Dermis microvascular lymphatic vessel endothelial cell (primary cell): ENCODE measurements around the gene BCAS1. TPM values are rescaled to one million over a fixed set of nuclear protein-coding genes. Genes with fewer than 3 reads are reported as not detected.

ENCODE experiments used
- DNase-seq, 2 donors: peaks; one replicate each; pipeline versions ENCODE4 v3.0.0 to v3.0.0-alpha.2; 2010; ENCODE audit warnings: low read depth in 2 of 2
- total RNA-seq: library from RNA; depleted of rRNA; stranded (reverse); fragments of >200 nt; gene quantifications from 2 replicates; pipeline ENCODE4 v1.2.1, GENCODE V29; 2014

The BCAS1 gene
- total RNA-seq, 1 donor from 2014 or later: not detected

- no peak for DNase-seq
Observed at GRCh38 chr20:54051068-54051467, 19.3 kb downstream of the BCAS1 start.

- DNase-seq: no peak
Observed at GRCh38 chr20:54048891-54049545, 21.4 kb downstream of the BCAS1 start.

GRCh38 chr20:54048481-54048880, 21.9 kb downstream of the BCAS1 start:
- no peak for DNase-seq

GRCh38 chr20:54047720-54048119, 22.7 kb downstream of the BCAS1 start:
- no peak for DNase-seq

- DNase-seq: no peak
Observed at GRCh38 chr20:54047048-54047447, 23.3 kb downstream of the BCAS1 start.

GRCh38 chr20:54044156-54044555, 26.2 kb downstream of the BCAS1 start:
- no peak for DNase-seq

GRCh38 chr20:54043076-54043967, 27.1 kb downstream of the BCAS1 start:
- no peak for DNase-seq

GRCh38 chr20:54042021-54042420, 28.4 kb downstream of the BCAS1 start:
- no peak for DNase-seq

GRCh38 chr20:54041336-54041735, 29.1 kb downstream of the BCAS1 start:
- DNase-seq: no peak

GRCh38 chr20:54040531-54040930, 29.9 kb downstream of the BCAS1 start:
- DNase-seq: no peak

- no peak for DNase-seq
Observed at GRCh38 chr20:54038961-54039360, 31.4 kb downstream of the BCAS1 start.

- no peak for DNase-seq
Observed at GRCh38 chr20:54037525-54037924, 32.9 kb downstream of the BCAS1 start.

- DNase-seq: no peak
Observed at GRCh38 chr20:54029643-54030042, 40.8 kb downstream of the BCAS1 start.

- no peak for DNase-seq
Observed at GRCh38 chr20:54029176-54029575, 41.2 kb downstream of the BCAS1 start.

- DNase-seq: no peak
Observed at GRCh38 chr20:54028276-54029011, 42.0 kb downstream of the BCAS1 start.

- DNase-seq: no peak
Observed at GRCh38 chr20:54027704-54028103, 42.7 kb downstream of the BCAS1 start.

- no peak for DNase-seq
Observed at GRCh38 chr20:54026295-54027064, 43.9 kb downstream of the BCAS1 start.

GRCh38 chr20:54025251-54025771, 45.1 kb downstream of the BCAS1 start:
- DNase-seq: no peak

GRCh38 chr20:54023406-54023805, 47.0 kb downstream of the BCAS1 start:
- DNase-seq: no peak

GRCh38 chr20:54021446-54022235, 48.8 kb downstream of the BCAS1 start:
- no peak for DNase-seq
